HG03196 (cell line): Measurements from ENCODE around the gene SAFB.
A peak's percentile ranks its signal among the peaks of the same experiment; 100 is the strongest.

Experiments used
- ATAC-seq: cut with Tn5 transposase; IDR thresholded peaks from one replicate; pipeline ENCODE4 v1.9.1; 2021; ENCODE audit not compliant: unreplicated experiment

SAFB gene

GRCh38 chr19:5622465-5623396 lies at the start of gene SAFB, which contains the start of gene SAFB2:
Gene SAFB (plus strand): TSS chr19:5623083. CDS start chr19:5623206, 123 bp downstream.
Gene SAFB2 (minus strand): TSS chr19:5622776. CDS start chr19:5622715, 61 bp downstream.
- peak; percentile 73 for ATAC-seq

DNA sequence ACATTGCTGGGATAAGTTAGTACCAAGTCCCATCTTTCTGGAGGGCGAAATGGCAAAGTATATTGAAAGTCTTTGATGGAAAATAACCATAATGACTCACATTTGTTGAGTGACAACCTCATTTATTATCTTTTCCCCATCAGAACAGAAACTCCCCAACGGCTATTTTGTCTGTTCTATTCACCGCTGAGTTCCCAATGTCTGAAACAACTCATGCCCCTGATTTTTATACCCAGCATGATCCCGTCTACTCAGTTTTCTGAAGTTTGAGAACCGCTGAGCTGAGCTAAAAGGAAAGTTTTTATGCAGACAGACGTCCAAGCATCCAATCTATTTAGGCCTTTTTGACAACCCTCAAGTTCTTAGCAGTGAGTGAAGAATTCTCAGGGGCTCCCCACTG lies 47.3 kb upstream of the SAFB start:
- no peak for ATAC-seq

- no peak for ATAC-seq
Measured at GRCh38 chr19:5578097-5578846, 44.6 kb upstream of the SAFB start.

DNA sequence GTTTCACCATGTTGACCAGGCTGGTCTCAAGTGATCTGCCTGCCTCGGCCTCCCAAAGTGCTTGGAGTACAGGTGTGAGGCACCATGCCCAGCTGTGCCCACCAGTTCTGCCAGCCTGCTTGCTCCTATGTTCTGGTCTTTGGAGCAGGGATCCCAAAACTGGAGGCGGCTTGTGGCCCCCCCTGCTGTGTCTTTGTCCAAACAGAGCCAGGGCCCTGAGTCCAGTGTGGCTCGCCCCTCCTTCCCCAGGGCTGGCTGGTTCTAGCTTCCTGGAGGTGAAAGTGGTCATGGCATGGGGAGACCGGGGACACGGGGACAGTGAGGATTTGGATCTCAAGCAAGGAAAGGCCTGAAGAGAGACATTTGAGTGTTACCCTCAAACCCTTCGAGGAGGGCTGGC lies 43.6 kb upstream of the SAFB start:
- ATAC-seq: no peak

- ATAC-seq: no peak
Measured at GRCh38 chr19:5579697-5580096, 43.2 kb upstream of the SAFB start.

DNA sequence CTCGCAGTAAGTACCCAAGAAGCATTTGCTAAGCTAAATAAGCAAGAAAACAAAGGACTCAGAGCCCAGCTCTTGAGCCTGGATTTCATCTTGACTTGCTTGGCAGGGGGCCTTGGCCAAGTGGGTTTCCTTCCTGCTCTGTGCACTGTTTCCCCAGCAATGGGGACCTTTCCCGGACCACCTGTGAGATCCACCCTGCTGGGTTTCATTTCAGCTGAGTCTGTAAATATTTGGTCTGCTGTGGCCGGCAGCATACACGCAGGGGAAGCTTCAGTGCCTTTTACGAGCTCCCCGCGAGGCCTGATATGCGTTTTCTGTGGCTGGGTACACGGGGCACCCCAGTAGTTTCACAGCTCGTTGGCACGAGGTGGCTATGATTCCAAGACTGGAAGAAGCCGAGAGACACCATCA lies 42.7 kb upstream of the SAFB start:
- no peak for ATAC-seq

GRCh38 chr19:5585461-5586299 lies 37.2 kb upstream of the SAFB start:
- ATAC-seq: no peak

- ATAC-seq: no peak
Measured at GRCh38 chr19:5586300-5587070, 36.4 kb upstream of the SAFB start.

DNA sequence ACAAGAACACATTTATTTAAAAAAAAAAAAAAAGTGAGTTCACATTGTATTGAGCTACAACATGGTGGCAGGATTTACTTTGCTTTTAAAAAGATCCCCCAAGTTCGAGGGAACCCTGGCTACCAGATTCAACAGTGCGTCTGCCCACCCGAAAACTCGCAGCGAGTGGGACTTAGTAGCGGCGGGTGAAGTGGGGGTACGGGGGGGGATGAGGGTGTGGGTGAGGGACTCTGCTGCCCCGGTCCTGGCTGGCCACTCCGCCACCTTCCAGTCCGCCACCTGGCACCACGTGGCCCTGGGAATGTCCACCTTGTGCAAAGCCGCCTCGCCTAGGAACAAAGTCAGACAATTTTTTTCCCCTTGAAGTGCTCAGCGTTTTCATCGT lies 35.8 kb upstream of the SAFB start:
- ATAC-seq: no peak

DNA sequence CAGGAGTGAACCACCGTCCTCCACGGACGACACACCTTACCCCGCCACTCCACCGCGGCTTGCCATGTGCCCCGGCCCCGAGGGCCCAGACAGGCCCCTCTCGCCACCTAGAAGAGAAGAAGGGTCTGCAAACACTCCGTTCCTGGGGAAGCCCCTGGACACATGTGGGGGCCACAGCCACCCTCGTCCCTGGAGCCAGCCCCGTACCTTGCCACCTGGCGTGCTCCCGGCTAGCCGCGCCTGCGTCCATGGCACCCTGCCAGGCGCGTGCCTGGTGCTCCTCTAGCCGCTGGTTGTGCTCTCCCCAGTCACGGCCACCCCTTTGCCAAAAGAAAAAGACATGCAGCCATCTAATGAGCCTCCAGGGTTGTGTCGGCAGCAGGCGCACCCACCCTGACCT lies 35.2 kb upstream of the SAFB start:
- ATAC-seq: no peak

- ATAC-seq: no peak
Measured at GRCh38 chr19:5588441-5588840, 34.4 kb upstream of the SAFB start.

DNA sequence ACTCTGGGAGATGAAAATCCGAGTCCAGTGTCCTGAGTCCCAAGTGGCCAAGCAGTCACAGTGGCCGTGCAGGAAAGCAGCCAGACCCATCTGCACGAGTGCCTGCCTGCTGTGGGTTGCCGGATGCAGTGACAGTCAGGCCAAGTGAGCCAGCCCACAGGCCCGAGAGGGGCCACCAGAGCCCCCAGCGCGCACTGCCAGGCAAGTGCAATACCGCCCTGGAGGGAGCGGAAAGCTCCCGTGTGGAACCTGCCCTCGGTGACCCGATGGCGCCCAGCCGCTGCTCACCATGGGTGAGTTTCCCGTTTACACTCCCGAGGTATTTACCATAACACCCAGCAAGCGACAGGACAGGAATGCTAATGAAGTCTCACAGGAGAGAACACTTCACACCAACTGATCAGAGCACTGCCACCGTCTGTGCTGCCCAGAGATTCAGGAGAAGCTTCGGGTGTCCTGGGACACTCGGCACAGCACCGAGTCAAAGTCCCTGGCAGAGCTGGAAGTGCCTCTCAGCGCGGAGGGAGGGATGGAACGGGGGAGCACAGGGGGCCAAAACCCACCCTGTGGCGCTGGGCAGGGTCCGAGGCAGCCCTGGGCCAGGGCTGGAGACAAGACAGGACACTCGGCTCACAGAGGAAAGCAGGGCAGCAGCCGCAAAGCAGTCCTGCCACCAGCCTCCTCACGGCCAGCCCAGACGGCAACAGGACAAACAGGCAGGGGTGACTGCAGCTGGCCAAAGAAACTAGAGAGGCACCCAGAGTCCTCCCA lies 33.8 kb upstream of the SAFB start:
- ATAC-seq: no peak

- no peak for ATAC-seq
Measured at GRCh38 chr19:5590151-5590864, 32.6 kb upstream of the SAFB start.

GRCh38 chr19:5590865-5591154 lies 32.1 kb upstream of the SAFB start:
- no peak for ATAC-seq

DNA sequence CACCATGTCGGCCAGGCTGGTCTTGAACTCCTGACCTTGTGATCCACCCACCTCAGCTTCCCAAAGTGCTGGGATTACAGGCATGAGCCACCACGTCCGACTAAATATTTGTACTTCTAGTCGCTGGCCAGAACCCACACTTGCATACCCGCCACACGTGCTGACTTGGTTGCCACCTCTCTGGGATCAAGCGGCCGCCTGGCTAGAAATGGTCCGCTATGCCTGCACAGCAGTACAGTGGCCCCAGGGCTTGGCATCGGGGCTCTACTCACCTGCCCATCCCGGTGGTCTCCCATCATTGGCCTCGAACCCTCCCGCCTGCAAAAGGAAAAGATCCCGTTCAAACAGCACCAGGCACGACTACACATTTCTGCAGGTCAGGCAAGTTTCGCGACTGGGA lies 31.4 kb upstream of the SAFB start:
- ATAC-seq: no peak

DNA sequence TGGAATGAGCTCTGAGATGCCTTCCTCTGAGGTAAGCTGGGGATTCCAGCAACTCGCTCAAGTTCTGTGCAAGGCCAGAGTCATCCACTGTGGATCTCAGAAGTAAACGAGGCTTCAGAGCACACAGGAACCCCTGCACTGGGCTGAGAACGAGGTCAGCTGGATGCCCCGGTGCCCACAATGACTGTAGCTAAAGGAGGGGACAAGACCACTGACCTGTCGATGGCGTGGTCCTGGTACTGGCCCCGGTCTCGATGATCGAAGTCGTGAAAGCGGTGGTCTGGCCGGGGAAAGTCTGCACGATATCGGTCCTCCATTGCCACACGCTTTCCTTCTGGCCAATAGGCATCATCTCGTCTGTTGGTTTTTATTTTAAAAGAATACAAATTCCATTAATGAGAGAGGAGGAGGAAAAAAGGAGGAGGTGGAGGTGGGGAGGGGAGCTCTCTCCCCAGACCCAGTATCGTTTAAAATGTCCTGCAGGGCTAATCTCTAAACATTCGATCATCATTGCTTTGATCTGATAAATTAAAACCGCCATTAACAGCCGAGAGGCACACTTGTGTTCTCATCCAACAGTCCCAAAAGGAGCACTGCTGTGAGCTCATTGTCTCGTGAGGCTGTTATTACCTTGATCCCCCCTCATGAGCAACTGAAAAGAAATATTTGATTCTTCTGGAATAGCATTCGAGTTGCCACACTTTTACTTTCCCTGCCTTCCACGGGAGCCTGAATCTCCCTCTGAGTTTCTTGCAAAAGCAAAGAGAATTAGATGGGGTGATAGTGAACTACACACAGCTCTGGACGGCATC lies 30.1 kb upstream of the SAFB start:
- no peak for ATAC-seq

DNA sequence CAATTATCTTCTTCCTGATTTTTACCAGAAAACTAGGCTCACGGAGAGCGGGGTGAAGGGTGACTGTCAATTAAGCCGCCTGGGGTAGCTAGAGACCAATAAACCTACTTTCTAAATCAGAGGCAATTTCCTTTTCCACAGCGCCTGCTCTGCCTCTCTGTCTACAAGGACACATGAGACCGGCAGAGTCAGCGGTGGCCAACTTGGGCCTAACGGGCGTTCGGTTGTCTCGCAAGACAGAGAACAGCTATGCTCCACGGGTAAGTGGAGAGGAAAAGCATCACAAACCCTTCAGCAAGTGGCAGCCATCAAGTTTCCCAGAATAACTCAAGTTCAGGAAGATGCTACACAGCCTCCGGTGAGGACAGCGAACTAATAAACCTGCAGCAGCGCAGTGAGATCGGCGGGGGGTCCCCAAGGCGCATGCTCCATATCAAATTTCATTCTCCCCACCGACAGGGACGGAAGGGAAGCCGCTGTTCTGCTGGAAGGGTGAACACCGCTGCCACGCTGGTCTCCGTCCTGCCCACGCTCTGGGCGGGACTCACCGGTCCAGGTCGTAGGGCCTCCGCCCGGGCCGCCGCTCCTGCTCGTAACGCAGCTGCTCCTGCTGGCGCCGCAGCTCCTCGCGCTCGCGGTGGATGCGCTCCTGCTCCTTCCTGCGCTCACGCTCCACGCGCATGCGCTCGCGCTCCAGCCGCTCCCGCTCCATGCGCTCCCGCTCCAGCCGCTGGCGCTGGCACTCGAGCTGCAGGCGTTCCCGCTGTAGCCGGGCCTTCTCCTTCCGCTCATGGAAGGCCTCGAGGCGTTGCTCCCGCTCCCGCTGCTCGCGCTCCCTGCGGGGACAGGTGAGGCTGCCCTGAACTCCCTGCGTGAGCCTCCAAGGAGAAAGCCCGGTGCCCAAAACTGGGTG lies 29.3 kb upstream of the SAFB start:
- ATAC-seq: no peak
